COLO829 (cell line): ENCODE measurements around the gene MPPED2.

Source experiments
- DNase-seq: peaks from one replicate; pipeline ENCODE4 v3.0.0; 2012; ENCODE audit warnings: low spot score

Gene MPPED2

DNA sequence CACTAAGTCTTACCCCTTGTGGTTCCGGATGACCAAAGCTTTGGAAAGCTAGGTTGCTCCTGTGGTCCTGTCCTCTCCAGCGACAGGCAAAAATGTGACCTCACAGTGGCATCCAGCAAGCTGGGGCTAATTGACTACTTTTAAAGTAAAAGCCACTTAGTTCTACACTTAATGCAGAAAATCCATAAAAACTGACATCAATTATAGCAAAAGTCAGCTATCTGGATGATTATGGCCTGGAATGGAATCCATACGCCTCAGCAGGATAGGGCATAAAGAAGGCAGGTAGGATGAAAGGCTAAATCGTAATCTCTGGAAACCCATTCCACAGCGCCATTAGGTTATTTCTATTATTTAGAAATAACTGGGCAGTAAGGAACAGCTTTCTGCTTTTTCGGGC lies 171.3 kb downstream of the MPPED2 start:
- no peak for DNase-seq

DNA sequence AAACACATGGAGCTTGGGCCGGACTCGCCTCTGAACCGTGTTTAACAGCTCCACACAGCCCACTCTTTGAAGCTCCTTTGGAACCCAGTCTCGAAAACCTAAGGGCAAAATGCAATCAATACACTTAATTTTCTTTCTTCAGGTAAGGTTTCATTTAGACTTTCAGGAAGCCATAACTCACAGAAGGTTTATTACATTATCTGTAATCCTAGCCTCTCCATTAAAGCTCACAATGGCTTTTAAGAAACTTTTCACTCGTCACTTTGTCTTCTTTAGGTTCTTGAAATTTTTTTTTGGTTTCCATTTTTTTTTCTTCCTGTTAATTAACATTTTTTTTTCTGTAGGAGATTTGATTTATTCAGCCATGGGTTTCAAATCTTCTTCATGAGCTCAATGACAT lies 171.9 kb downstream of the MPPED2 start:
- no peak for DNase-seq

DNA sequence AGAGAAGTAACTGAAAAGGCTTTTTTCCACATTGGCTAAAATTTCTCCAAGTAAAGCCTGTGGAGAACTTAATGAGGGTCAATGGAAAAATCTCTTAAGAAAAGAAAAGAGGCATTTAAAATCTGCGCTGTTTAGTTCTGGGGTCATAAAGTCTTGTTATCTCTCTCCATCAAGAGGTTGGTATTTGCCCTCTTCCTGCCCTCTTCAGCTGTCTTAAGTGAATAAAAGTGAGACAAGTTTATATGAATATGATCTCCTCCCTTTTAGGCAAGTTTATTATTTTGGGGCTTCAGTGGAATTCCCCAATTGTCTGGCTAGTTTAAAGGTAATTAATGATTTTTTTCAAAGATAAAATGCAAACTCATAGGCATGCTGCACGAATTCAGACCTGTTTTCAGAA lies 173.6 kb downstream of the MPPED2 start:
- no peak for DNase-seq

DNA sequence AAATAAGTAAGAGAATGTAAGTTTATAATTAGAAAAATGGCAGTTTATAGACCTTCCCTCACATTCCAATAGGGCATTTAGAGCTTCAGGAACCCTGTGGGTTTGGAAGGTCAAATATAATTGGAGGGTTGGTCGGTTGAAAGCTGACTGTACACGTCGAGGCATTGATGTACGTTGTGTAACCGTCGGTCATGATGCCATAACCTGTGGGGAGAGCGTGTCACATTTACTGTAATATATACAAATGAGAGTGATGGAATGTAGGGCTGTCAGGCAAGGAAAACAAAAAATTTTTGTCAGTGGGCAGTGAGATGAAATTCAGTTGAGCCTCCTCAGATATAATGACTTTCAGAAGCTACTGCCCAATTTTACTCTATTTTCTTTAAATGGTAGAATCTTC lies 174.8 kb downstream of the MPPED2 start:
- no peak for DNase-seq

DNA sequence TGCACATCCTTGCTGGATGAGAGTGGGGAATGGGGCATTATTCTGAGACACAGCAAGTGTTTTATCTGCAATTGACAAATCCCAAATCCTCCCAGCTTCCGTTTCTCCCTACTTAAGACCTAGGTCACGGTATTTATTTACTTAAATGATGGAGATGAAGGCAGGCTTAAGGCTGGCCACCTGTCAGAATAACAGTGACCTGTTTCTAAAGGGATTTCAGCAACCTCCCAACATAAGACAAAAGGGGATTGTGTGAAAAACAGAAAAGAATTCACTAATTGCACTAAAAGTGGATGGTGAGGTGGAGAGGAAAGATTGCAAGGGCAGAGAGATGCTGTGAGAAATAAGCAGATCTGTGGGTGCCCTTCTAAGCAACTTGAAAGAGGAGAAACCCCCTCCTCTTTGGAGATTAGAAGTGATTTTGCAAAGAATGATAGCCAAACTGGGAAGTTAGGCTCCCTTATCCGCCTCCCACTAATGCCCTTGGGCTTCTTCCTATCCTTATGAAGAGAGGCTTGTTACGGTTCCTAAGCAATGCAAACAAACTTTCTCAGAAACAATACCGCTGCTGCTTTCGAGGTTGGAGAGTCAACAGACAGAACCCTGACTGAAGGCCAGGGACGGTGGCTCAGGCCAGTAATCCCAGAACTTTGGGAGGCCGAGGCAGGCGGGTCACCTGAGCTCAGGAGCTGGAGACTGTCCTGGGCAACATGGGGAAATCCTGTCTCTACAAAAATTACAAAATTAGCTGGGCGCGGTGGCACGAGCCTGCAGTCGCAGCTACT lies 179.0 kb downstream of the MPPED2 start:
- peak; percentile 85 for DNase-seq

DNA sequence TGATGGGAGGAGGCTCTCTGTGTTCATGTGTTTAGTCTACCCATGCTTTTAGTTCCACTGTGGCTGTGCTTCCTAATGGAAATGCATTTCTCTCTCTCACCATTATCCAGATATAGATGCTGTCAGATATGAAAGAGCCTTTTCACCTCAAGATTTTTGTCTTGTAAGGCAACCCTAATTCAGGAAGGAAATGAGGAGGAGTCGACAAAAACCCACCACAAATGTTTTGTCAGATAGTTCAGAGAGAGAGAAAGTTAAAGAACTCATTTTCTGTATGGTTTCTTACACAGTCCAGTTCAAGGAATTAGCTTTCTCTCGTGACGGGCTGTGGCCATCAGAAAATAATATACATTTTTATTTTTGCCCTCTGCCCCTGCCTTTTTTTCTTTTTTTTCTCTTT lies 180.8 kb downstream of the MPPED2 start:
- no peak for DNase-seq

DNA sequence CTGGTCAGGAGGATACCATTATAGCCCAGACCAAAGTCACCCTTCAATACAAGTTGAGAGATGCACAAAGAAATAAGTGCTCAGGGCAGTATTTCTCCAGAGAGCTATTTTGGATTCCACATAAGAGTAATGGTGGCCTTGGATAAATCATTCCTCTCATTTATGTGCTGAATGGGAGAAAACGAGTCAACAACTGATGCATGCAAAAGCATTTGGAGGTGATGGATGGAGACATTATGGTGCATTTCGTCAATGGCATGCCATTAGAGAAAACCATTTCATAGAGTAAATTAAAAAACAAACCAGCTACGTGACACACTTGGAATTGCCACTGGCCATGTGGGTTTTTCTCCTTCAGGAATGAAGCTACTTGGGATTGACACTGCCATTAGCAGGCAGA lies 182.0 kb downstream of the MPPED2 start:
- no peak for DNase-seq

DNA sequence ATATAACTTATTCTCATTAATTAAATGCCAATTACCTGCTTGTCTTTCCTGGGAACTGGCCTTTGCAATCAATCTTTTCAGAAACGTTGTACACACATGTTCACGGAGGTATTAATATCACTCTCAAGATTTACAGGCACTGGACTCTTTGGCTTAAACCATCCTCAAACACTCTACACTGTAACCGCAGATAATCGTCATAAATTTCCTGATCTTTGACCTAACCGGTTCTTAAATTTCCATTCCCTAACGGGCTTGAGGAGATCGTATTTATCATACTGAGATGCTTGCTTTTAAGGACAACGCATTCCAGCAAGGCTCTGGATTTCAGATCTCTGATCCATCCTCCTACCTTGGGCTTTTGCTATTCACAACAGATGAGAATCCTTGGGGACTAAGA lies 190.4 kb downstream of the MPPED2 start:
- no peak for DNase-seq

DNA sequence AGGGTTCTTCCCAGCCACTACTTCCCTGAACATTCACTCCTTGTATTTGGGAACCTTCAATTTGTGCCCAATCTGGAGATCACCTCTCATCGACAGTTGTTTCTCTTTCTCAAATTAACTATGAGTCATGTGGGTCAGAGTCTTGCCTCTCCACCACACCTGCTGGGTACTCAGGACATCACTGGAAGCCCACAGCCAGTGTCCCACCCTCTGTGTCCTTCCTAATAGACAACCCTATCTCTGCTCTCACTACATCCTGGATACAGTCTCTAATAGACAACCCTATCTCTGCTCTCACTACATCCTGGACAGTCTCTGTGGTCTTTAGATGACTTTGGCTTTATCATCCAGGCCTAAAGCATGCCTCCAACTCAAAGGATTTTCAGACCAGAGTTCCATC lies 193.1 kb downstream of the MPPED2 start:
- DNase-seq = no peak

DNA sequence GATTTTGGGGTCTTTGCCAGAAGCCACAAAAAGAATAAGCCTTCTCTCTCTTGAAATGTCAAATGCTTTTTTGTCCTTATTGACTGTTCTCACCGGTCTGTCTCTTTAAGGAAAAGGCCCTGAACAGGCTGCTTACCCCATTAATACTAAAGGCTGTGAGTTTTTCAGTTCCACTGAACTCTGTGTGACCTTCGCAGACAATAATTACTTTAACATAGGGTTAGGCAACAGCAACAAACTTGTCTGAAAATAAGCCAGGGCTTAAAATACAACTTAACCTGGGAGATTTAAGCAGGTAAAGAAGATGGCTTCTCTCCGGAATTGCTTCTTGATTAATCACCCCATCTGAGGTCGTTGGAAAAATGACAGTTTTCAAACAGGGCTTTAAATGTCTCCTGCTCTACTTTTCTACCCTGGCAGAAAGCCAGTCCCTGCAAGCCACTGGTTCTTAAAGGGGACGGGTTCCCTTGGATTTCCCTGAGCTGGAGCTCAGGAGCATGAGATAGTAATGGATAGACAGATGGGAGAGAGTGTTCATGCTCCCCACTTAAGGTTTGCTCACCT lies 193.8 kb downstream of the MPPED2 start:
- peak; percentile 51 for DNase-seq

DNA sequence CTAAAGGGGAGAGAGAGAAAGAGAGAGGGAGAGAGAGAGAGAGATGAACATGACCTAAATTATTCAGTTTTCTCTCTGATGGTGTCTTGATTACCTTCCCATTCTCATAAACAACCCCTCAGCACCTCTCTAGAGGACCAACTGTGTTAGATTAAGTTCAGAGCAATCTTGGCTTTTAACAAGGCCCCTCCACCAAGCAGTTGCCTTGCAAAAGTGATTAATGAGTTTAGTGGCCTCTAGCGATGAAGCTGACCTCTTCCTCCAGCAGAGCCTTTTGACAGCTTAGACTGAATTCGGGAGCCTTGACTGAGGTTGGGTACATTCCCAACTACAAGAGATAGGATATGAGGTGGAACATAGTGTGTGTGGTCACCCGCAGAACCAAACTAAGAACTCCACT lies 197.2 kb downstream of the MPPED2 start:
- DNase-seq = no peak

DNA sequence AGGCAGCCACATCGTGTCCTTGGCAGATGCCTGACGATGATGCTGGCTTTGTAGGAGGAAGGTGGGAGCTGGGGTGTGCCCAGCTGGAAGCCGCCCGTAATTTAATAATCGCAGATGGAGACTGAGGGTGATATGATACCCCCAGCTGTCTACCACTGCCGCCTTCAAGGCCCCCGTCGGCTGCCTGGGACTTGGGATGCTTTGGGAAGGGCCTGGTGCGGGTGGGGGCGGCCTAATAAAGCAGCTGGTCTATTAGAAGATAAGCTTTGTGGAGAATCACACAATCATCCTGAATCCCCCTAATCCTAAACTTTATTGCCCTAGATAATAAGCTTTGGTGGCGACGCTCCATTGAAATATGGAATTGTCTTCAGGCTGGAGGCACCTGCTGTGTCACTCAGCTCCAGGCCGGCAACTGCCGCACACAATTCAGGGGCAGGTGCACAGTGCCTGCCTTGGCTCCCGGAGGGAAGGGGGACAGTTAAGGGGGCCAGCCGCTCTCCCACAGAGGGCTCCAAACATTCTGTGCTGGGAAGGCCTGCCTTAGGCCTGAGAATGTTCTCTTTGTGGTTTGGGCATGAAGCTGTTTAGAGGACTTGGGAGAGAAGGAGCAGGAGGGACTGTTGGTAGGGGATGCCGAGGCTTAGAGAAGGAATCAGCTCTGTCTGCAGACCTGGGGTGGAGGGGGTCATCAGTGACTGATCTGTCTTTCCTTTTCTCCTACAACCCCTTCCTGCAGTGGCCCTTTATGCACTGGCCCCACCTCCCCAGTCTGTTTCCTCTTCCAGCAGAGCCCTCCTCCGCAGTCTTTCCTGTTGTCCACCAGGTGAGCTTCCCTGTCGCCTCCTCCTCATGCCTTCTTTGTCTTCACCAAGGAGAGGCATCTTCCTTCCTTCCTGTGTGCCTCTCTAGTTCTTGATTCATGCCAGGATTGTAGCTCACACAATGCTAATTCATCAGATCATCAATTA lies 198.0 kb downstream of the MPPED2 start:
- no peak for DNase-seq

DNA sequence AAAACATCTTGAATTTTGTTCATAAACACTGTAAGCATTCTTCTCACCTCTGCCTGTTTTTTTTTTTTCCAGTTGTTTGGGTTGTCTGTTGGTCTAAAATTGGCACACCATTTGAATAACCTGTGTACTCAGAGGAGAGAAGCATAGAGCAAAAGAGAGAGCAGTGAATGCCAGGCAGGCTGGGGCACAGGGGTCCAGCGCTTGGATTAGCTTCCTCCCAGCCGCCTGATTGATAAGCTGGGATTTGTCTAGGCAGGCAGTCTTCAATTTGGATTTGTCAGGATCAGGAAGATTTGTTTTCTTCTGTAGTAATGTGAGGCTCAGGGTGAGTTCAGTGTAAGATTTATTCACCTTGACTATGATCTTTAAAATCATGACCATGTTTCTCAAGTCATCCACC lies 204.3 kb downstream of the MPPED2 start:
- no peak for DNase-seq

DNA sequence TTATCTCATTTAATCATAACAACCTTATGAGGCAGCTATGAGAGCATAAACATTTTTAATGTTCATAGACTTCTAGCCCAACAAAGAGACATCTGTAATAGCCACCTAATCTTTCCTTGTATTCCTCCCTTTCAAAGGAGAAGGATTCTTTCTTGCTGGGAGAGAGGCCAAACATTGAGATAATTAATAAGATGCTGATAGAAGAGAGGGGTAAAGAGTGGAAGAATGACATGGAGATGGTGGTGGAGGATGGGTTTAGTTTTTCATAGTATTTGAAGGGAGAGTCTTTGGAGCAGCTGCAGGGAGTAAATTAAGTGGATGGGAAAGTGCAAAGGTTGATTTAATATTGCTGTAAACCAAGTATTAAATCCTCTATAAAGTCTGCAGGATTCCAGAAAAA lies 205.3 kb downstream of the MPPED2 start:
- DNase-seq = no peak

DNA sequence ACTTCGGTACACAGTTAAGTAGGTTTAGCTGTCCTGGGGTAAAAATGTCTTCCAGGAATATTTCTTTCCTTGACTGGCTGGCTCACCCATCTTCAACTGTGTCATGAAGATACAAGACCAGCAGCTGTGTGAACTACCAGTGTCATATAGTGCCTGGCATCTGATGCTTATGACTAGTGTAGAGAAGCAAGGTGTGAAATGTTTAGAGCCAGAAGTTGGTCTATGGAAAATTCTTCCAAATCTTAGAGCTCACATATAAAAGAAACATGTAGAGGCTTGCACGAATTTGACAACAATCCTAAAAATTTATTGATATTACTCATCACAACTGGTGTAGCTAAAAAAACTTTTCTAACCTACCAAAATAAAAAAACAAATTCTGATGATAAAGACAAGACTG lies 208.8 kb downstream of the MPPED2 start:
- no peak for DNase-seq

DNA sequence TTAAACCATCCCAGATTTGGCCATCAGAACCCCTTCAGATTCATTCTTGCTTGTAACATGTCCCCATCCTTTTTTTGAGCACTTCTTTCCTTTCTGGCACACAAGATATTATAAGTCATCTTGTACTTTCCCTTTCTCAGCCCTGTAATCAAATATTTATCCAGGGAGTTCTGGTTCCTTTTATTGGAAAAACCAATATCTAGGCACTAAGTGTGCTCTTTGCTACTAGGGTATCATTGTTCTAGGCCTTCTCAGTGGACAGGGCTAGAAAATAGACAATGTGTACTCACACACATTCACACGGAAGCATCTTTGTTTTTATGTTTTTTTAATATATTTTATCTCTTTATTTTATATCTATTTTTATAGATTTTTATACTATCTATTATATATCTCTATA lies 216.0 kb downstream of the MPPED2 start:
- DNase-seq = no peak

DNA sequence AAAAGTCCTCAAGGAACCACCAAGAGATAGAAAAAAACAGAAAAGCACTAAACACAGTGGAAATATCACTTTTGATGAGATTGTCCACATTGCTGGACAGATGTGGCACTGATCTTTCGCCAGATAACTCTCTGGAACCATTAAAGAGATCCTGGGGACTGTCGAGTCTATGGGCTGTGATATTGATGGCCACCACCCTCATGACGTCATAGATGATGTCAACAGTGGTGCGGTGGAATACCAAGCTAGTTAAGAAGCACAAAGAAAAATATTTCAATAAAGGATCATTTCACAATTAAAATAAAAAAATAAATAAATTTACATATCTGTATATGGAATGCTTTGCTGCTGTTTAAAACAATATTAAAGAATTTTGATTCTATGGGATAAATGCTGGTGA lies 217.8 kb downstream of the MPPED2 start:
- DNase-seq = no peak

DNA sequence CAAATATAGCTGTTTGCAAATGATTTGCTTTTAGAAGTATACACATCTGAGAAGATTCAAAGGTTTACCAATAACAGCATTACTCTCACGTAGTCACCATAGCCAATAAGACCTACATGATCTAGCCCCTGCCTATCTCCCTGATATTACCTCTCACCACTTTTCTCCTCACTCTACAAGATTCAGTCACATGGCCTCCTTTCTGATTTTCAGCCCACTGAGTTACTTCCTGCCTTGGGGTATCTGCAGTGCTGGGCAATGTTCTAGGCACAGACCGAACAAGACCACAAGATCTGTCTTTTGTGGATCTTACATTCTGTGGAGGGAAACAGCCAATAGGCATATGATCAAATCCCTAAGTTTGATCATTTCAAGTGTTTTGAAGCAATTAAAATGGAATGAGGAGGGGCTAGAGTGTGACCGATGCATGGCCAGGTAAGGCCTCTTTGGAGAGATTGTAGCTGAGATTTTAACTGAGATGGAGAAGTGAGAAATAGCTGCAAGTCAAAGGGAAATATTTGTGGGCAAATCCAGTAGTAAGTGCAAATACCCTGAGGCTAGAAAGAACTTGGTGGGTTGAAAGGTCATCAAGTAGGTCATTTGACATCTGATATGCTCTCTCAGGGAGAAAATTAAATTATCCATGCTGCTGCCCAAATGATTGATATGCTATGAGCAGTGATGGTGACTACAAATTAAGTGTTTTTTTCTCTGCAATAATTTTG lies 220.2 kb downstream of the MPPED2 start:
- DNase-seq = no peak

DNA sequence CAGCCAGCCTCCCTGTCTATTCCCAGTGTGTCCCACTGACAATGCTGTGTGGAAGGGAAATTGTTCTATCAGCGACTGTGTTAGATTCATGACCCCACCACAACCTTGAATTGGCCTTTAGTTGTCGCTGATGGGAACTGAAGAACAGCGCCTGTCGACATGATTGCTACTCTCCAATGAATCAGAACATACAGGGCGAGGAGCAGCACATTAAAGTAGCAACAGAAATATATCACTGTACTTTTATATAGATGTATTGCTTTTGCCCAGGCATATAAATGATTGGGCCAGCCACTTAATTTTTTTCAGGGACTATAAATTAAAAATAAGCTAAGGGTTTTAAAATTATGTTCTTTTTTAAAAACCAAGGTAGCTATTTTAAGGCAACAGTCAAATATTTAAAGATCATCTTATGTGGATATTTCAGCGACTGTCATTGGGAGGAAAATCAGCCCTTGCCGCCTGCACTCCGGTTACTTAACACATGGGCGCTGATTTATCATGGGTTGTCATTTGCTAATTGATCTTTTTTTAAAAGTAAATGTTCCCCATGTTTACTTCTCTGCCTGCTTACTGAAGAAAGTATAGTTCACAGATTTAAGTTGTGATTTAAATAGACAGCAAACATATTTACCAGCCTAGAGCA lies 221.2 kb downstream of the MPPED2 start:
- DNase-seq = no peak

DNA sequence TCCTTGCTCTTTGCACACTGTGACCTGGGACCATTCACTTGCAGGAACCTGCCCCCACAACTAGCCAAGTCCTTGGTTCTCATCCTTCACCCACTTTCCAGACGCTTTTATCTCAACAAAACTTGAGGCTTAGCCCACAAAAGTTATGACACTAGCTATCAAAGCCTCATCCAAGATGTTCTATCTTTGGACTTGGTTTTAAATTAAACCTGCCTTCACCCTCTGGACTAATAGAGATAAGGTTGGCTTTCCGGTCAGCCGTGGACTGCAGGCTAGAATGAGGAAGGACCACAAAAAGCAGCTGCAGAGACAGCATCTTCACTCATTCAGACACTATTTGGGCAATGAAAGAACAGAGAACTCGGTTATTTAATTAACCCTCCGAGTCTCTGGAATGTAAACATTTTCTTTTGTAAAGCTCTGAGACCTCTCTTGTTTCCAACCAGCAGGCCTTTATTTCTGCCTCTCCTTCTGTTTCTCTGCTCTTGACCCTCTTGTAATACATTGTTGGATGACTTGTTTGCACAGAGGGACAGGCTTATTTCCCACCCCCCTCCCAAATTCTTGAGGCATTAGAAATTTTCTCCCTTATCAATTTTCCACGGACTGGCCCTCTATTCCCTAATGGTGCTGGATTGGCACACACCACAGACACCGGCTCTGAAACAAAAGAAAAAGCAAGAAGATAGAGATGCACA lies 221.9 kb downstream of the MPPED2 start:
- DNase-seq = no peak

DNA sequence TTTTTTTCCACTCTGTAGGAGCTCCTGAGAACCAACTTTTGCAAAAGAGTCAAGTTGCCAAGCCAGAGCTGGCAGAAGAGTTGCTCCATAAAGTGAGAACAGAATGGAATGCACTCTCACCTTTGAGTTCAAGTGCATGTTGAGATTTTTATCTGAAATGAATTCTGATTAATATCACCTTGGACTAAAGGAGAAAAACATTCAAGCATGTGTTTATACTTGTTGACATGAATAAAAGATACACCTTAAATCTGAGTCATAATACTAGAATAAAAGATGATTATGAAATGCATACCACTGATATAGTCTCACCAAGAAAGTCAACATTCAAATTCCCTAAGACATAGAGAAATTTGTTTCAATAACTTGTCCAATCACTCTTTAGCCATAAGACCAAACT lies 225.4 kb downstream of the MPPED2 start:
- no peak for DNase-seq
